Measurements from ENCODE around the gene DEFB113.

DEFB113 gene

DNA sequence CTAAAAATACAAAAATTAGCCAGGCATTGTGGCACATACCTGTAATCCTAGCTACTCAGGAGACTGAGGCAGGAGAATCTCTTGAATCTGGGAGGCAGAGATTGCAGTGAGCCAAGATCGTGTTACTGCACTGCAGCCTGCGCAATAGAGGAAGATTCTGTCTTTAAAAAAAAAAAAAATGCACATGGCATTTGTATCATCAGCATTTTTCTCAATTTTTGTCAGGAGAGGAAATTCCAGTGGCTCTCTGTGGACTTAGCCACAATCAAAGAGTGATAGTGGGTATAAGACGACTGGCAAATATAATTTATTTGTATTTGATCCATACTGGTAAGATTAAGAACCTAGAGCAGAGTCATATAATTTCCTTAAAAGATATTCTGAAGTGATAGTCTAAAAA lies 34.0 kb downstream of the DEFB113 start:
- DNase-seq (ENCODE audit: low read depth), result no peak

DNA sequence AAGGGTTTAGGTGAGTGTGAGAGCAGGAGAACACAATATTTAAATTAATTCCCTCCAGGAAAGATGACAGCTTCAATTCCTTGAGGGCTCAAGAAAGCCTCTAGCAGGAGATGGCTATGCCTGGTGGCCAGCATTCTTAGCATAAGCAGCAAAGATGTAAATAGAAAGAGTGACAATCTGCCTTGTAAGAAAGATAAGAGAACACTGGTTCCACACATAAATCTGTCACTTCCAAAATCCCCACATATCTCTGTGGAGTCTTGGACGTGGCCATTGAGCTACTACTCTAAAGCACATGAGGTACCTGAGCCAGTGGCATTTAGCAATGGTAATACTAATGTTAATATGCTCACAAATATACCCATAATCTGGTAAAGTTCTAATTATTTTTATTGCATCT lies 34.7 kb downstream of the DEFB113 start:
- DNase-seq (ENCODE audit: low read depth), result no peak

DNA sequence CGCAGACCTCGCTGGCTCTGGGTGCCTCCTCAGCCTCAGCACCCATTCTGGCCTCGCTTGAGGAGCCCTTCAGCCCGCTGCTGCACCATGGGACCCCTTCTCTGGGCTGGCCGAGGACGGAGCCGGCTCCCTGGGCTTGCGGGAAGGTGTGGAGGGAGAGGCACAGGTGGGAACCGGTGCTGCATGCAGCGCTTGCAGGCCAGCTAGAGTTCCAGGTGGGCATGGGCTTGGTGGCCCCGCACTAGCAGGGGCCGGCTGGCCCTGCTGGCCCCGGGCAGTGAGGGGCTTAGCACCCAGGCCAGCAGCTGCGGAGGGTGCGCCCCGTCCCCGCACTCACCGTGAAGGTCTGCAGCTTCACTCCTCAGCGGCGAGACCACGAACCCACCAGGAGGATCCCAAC lies 35.9 kb downstream of the DEFB113 start:
- no peak for DNase-seq (ENCODE audit: low read depth)

DNA sequence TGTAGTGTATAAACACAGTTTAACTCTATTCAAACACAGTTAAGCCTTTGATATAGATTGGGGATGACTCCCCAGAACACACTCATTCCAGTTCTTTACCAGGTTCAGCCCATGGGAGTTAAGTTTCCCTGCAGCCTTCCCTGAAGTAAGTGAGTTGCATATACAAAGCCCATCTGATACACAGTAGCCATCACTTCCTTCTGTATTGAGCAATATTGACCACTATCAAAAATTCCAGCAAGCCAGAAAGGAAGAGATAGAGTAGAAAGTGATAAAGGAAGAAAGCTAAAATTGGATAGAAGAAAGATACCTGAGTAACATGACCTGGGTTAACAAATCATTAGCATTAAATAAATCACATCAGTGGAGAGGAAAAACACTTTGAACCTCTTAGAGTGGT lies 40.1 kb downstream of the DEFB113 start:
- DNase-seq (ENCODE audit: low read depth), result no peak

DNA sequence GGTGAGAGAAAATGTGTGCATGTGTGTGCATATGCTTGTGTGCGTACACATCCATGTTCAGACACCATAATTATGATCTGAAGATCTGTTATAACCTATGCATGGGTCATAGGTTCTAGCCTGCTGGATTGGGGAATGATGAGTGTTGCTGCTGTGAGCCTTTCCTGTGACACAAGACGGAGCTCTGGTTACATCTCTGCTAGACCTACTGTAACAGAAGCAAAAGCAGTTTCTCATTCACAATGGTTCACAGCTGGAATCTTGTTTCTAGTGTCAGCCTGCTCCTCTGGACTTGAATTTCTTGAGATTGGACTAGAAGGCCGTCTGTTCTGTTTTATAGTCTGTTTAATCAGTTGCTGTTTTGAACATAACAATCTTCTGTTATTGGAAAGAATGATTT lies 45.6 kb downstream of the DEFB113 start:
- DNase-seq (ENCODE audit: low read depth), result no peak

DNA sequence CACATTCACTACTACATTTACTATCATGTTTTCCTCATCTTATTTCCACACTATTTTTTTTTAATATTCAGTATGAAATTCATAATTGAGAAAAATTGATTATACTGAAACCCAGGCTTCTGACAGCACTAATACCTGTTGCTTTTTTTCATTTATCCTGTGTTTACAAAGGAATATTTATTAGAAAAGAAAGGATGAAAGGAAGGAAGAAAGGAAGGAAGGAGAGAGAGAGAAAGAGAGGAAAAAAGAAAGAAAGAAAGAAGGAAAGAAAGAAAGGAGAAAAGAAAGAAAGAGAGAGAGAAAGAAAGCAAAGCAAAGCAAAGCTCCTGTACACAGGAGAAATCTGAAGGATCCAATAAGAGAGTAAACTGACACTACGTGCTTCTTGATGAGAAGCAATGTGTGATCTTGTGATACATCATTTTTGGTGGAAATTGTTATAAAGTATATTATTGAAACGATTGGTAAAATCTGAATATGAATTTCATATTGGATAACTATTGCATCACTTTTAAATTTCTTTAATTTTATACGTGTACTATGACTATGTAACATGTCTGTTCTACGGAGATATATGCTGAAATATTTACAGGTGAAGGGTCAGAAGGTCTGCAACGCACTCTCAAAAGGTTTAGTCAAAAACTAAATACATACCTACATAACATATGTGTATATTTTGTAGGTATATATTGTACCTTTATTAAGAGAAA lies 49.3 kb downstream of the DEFB113 start:
- DNase-seq (ENCODE audit: low read depth), result no peak

DNA sequence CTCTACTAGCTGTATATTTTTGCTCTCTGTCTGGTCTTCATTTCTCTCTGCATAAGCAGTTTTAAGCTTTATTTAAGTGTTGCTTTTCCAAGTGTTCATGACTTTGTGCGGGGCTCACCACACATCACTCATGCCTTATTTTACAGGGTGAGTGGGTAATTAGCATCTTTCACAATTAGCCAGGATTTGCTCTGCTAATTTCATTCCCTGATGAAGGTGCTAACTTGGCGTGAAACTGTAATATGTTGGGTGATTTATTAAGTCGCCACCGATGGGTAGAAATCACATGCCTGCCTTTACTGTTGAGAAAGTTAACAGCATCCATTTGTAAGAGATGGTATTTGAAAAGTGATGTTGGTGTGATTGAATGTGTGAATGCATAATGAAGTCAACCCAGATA lies 50.2 kb downstream of the DEFB113 start:
- DNase-seq (ENCODE audit: low read depth), result no peak

DNA sequence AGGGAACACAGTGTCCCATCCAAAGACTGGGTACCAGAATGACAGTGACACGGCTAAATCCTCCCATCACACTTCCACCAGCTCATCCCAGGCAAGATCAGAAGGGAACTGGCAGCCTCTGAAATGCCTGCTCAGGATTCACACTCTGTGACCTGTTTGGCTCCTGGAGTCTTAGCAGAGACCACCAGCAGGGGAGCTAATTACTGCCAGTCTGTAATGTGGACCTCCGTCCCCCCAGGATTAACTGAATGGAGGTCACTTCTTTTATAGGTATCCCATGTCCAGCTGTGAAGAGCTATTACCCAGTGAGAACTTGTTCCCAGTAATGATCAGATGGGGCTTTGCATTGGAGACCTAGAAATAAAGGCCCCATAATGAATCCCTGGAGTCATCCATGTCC lies 50.6 kb downstream of the DEFB113 start:
- no peak for DNase-seq (ENCODE audit: low read depth)
